Activated B cell treated with CpG ODN at 0.5 μM for 24 hours (primary cell): ENCODE results near the gene R3HDML. TPM values are rescaled to one million over a fixed set of nuclear protein-coding genes. Genes with fewer than 3 reads are reported as not detected.

ENCODE experiments used
- ATAC-seq: fragments of 200-7000 bp; cut with Tn5 transposase; one replicate; pipeline ENCODE4 v1.10.0; 2021; ENCODE audit warnings: low read depth, mild to moderate bottlenecking, moderate library complexity
- CTCF ChIA-PET: fragments of 350-600 bp; sonication (Branson Sonifier 250); formaldehyde crosslinking; loops from one replicate; lab custom pipeline; 2021; ENCODE audit warnings: antibody characterized with exemption; lab: Charles Lee
- POLR2A ChIA-PET: fragments of 350-600 bp; sonication (Branson Sonifier 250); formaldehyde crosslinking; loops from one replicate; lab custom pipeline; 2021; ENCODE audit warnings: antibody characterized with exemption; lab: Charles Lee
- DNase-seq: peaks from one replicate; pipeline ENCODE4 v3.0.0; 2022
- H3K27ac Mint-ChIP-seq: one replicate; pipeline ENCODE4 v1.8.0; 2020; ENCODE audit warnings: mixed read lengths
- H3K27me3 Mint-ChIP-seq: one replicate; pipeline ENCODE4 v1.8.0; 2021; ENCODE audit warnings: mixed read lengths
- H3K36me3 Mint-ChIP-seq: one replicate; pipeline ENCODE4 v1.8.0; 2021; ENCODE audit warnings: low read depth, mixed read lengths
- H3K4me1 Mint-ChIP-seq: one replicate; pipeline ENCODE4 v1.8.0; 2021; ENCODE audit warnings: mixed read lengths
- H3K4me3 Mint-ChIP-seq: one replicate; pipeline ENCODE4 v1.8.0; 2020; ENCODE audit warnings: mild to moderate bottlenecking, mixed read lengths
- H3K9me3 Mint-ChIP-seq: one replicate; pipeline ENCODE4 v1.8.0; 2020; ENCODE audit warnings: mixed read lengths
- CTCF ChIP-seq: fragments of 200-600 bp; IDR thresholded peaks from one replicate; pipeline ENCODE4 v1.8.0; 2022; ENCODE audit warnings: antibody characterized with exemption, mild to moderate bottlenecking
- intact Hi-C: fragments of 100-400 bp; cut with micrococcal nuclease; formaldehyde crosslinking; loops from one replicate; pipeline ENCODE4 v1.15.1; 2024
- total RNA-seq: library from RNA; stranded (reverse); gene quantifications from 2 replicates; pipeline ENCODE4 v1.2.3, GENCODE V29; 2022

The R3HDML gene
- total RNA-seq, 1 donor from 2014 or later: not detected

DNA sequence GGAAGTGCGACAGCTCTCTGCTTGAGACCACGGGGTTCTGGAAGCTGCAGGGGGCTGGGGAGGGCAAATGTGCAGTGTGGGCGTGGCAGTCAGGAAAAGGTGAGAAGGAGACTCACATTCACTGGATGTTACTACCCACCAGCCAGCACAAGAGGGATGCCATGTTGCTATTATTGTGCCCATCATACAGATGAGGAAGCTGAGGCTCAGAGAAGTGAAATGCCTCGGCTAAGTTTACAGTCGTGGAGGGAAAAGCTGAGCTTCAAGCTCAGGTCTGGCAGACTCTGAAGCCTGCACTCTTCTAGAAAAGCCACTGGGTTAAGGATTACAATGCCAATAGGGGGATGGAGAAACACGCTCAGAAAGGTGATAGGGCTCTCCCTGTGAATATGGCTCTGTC, 53.0 kb downstream of the R3HDML start:
- no peak for TF ChIP-seq CTCF
- H3K4me1 Mint-ChIP-seq: peaks cover 5% of the 10 kb centered on the region
- H3K27me3 Mint-ChIP-seq: peaks cover 22% of the 10 kb centered on the region
- no peak overlapping the region for H3K27ac Mint-ChIP-seq
- H3K36me3 Mint-ChIP-seq: no peaks in the 10 kb centered on the region
- DNase-seq (no peak), ATAC-seq (no peak)
- intact Hi-C loops: loop anchor here (5.0 kb wide), 4 partner anchors 72 to 357 kb away; partner anchors contain the start of genes KCNK15 and SERINC3
- CTCF ChIA-PET: interaction anchor here (1.5 kb wide), 2 partner anchors 343 to 477 kb away, joined by 4 to 6 read pairs; no protein-coding TSS in a partner anchor
- H3K9me3 Mint-ChIP-seq: no peaks in the 10 kb centered on the region
- H3K4me3 Mint-ChIP-seq: no peak overlapping the region
- POLR2A ChIA-PET: no interaction called here

DNA sequence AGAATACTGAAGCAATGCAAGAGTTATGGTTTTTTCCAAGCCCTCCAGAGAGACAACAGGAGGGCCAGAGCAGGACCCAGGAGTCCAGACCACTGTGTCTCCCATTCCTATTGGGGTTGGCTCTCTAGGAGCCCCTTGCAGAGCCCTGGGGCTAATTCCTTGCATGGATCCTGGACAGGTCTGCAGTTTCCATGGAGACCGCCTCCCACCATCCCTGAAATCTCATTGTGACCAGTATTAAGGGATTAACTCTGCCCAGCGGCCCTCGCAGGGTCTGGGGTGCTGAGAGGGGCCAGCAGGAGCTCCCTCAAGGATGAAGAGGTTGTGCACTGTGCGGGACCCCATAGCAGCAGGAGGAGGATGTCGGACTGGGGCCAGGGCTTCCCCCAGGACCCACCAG, 53.4 kb downstream of the R3HDML start:
- ChIA-PET POLR2A (no interaction called here), CTCF (no interaction called here)
- Mint-ChIP-seq H3K27ac (no peak overlapping the region), H3K27me3 (peaks cover 22% of the 10 kb centered on the region), H3K9me3 (no peaks in the 10 kb centered on the region), H3K4me3 (no peak overlapping the region), H3K36me3 (no peaks in the 10 kb centered on the region), H3K4me1 (peaks cover 5% of the 10 kb centered on the region)
- no peak for TF ChIP-seq CTCF
- ATAC-seq: no peak
- DNase-seq: no peak
- intact Hi-C loops: no loop called here

- ATAC-seq: no peak
- CTCF ChIA-PET: interaction anchor here (1.6 kb wide), 1 partner anchor 10 kb away, joined by 6 read pairs; no protein-coding TSS in a partner anchor
- H3K4me1 Mint-ChIP-seq: peaks cover 5% of the 10 kb centered on the region
These were observed 55.4 kb downstream of the R3HDML start for GRCh38 chr20:44392088-44392775.

GRCh38 chr20:44392776-44393607, 56.1 kb downstream of the R3HDML start:
- peaks cover 5% of the 10 kb centered on the region for H3K4me1 Mint-ChIP-seq
- no peaks in the 10 kb centered on the region for H3K36me3 Mint-ChIP-seq
- H3K9me3 Mint-ChIP-seq: no peaks in the 10 kb centered on the region
- intact Hi-C loops: no loop called here
- DNase-seq: no peak
- no peak for ATAC-seq
- H3K4me3 Mint-ChIP-seq: no peak overlapping the region
- no peak for TF ChIP-seq CTCF
- peaks cover 25% of the 10 kb centered on the region for H3K27me3 Mint-ChIP-seq
- ChIA-PET POLR2A (no interaction called here), CTCF (no interaction called here)
- no peak overlapping the region for H3K27ac Mint-ChIP-seq

More at GRCh38 chr20:44392088-44392775, 55.4 kb downstream of the R3HDML start:
- TF ChIP-seq CTCF: no peak
- Mint-ChIP-seq H3K27ac (no peak overlapping the region), H3K4me3 (no peak overlapping the region), H3K36me3 (no peaks in the 10 kb centered on the region), H3K27me3 (peaks cover 28% of the 10 kb centered on the region), H3K9me3 (no peaks in the 10 kb centered on the region)
- POLR2A ChIA-PET: no interaction called here
- DNase-seq: no peak
- intact Hi-C loops: no loop called here
